HG03280 (cell line): ENCODE measurements around the gene PROSER3.
"Not testable (repeated sequence)": the region's sequence is repeated elsewhere in the genome, so short reads cannot be mapped to it uniquely, and the experiment has no call there.

Experiments
- ATAC-seq: cut with Tn5 transposase; IDR thresholded peaks from one replicate; pipeline ENCODE4 v1.9.1; 2021; ENCODE audit warnings: mild to moderate bottlenecking, moderate library complexity; ENCODE audit not compliant: unreplicated experiment

Gene PROSER3

DNA sequence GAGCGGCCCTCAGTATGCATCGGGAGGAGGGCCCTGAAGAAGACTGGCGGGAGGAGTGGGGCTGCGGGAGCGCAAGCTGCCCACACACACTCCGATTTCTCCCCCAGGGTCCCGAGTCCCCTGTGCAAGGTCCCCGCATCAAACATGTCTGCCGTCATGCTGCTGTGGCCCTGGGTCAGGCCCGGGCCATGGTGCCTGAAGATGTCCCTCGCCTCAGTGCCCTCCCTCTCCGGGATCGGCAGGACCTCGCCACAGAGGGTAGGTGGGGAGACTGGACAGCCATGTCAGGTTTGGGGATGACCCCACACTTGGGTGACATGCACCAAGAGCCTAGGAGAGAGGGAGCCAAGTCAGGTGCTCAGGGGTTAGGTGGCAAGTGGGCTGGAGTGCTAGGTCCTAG, 35.5 kb upstream of the PROSER3 start:
- no peak for ATAC-seq

DNA sequence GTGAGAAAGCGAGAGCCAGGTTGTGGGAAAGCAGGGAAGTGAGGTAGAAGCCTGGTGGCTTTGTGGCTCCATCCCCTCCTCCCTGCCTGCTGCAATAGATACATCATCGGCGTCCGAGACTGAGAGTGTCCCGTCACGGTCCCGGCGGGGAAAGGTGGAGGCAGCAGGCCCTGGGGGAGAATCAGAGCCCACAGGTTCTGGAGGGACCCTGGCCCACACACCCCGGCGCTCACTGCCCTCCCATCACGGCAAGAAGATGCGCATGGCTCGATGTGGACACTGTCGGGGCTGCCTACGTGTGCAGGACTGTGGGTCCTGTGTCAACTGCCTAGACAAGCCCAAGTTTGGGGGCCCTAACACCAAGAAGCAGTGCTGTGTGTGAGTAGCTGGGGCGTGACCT, 35.1 kb upstream of the PROSER3 start:
- ATAC-seq, result no peak

DNA sequence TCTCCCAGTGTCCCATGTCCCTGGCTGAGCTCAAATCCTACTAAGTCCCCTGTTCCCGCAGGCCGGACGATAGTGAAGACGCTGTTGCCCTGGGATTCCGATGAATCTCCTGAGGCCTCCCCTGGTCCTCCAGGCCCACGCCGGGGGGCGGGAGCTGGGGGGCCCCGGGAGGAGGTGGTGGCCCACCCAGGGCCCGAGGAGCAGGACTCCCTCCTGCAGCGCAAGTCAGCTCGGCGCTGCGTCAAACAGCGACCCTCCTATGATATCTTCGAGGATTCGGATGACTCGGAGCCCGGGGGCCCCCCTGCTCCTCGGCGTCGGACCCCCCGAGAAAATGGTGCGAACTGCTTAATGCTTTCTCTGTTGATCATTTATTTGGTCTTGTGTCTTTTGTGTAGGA, 34.3 kb upstream of the PROSER3 start:
- no peak for ATAC-seq

DNA sequence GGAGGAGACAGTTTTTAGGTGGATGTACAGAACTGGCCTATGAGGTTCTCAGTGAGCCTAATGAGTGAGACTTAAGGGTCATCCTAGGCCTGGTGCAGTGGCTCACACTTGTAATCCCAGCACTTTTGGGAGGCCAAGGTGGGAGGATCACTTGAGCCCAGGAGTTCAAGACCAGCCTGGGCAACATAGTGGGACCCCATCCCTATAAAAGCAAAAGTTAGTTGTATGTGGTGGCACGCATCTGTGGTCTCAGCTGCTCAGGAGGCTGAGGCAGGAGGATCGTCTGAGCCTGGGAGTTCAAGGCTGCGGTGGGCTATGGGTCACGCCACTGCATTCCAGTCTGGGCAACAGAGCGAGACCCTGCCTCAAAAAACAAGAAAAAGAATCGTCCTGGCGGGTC, 33.8 kb upstream of the PROSER3 start:
- ATAC-seq, result not testable (repeated sequence)

DNA sequence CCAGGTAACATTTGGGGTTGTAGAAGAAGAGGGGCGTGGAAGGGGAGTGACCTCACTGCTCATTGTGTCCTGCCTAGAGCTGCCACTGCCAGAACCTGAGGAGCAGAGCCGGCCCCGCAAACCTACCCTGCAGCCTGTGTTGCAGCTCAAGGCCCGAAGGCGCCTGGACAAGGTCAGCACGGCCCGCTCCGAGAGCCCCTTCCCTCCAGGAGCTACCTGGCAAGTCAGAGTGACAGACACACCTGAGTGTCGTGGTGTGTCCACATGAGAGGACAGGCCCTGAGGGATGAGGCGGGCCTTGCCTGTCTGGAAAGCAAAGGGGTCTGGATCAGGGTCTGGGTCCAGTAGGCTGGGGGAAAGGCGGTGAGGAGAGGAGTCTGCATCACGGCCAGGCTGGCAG, 33.4 kb upstream of the PROSER3 start:
- ATAC-seq, result no peak

DNA sequence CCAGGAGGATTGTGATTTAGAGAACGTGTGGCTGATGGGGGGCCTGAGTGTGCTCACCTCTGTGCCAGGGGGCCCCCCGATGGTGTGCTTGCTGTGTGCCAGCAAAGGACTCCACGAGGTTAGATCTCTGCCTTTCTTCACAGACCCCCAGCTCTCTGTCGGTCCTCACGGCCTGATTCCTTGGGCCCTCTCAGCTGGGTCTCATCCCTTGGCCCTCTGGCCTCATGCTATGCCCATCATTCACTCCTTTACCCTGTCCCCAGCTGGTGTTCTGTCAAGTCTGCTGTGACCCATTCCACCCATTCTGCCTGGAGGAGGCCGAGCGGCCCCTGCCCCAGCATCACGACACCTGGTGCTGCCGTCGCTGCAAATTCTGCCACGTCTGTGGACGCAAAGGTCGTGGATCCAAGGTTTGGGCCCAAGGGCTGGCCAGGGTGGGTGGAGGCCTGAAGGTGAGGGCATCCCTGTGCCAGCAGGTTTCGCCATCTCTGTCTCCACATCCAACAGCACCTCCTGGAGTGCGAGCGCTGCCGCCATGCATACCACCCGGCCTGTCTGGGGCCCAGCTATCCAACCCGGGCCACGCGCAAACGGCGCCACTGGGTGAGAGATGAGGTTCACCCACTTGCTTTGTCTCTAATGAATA, 32.6 kb upstream of the PROSER3 start:
- ATAC-seq, result no peak

DNA sequence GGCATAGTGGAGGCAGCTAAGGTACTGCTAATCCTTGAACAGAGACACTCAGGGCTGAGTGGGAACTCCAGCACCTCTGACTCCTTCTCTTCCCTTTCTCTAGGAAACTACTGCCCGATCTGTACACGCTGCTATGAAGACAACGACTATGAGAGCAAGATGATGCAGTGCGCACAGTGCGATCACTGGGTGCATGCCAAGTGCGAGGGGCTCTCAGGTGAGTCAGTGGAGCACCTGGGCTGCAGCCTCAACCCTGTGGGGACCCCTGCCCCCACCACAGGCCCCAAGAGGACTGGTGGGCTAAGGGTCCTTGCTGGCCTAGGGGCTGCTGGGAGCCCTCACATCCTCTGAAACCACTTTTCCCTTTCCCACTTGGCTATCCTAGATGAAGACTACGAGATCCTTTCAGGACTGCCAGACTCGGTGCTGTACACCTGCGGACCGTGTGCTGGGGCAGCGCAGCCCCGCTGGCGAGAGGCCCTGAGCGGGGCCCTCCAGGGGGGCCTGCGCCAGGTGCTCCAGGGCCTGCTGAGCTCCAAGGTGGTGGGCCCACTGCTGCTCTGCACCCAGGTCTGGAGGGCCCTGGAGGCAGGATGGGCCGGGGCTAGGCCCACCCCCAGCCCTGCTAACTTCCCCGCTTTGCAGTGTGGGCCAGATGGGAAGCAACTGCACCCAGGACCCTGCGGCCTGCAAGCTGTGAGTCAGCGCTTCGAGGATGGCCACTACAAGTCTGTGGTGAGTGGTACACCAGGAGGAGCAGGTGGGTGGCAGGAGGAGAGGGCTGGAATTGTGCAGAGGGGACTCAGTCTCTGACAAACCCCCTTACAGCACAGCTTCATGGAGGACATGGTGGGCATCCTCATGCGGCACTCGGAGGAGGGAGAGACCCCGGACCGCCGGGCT, 30.7 kb upstream of the PROSER3 start:
- no peak for ATAC-seq

DNA sequence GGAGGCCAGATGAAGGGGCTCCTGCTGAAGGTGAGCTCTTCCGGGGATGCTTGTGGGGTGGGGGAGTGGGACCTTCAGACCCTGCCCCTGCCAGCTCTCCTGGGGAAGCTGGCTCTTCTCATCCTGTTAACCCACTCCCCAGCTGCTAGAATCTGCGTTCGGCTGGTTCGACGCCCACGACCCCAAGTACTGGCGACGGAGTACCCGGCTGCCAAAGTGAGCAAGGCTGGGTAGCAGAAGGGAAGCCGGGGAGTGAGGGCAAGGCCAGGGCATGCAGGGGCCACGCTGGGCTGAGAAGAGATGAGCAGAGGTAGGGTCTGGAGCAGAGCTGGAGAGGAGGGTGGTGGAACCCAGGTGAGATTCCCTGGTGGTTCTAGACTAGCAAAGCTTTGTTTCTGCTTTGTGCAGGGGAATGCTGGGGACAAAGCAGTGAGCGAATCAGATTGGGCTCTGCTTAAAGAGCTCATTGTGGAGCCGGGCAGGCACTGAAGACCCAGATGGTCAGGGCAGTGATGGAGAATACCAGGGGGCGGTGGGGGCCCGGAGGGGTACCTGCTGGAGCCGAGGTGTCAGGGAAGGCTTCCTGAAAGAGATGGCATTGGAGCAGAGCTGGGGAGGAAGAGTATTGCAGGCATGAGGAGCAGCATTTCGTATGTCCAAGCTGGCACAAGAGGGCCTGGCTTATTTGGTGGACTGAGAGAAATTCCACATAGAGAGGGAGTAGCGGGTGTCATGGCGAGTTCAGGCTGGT, 29.8 kb upstream of the PROSER3 start:
- ATAC-seq, result no peak

DNA sequence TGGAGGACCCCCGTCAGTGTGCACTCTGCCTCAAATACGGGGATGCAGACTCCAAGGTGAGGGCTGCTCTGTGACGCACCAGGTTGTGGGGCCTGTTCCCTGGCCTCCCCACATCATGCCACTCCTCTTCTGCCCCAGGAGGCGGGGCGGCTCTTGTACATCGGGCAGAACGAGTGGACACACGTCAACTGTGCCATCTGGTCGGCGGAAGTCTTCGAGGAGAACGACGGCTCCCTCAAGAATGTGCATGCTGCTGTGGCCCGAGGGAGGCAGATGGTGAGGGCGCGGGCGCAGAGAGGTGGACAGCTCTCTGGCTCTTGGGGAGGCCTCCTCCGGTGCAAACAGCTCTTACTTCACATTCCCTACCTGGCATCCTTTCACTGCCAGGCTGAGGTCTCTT, 29.0 kb upstream of the PROSER3 start:
- ATAC-seq, result no peak

DNA sequence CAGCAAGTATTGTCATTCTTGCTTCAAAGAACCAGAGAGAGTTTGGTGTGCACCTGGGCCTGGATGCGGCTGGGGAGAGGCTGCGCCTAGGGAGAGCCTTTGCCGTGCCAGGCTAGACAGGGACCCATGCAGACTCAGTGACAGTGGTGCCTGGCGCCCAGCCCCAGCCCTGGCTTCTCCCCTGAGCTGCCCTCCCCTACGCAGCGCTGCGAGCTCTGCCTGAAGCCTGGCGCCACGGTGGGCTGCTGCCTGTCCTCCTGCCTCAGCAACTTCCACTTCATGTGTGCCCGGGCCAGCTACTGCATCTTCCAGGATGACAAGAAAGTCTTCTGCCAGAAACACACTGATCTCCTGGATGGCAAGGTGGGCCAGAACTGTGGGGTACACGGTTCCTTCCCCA, 28.2 kb upstream of the PROSER3 start:
- ATAC-seq, result no peak

DNA sequence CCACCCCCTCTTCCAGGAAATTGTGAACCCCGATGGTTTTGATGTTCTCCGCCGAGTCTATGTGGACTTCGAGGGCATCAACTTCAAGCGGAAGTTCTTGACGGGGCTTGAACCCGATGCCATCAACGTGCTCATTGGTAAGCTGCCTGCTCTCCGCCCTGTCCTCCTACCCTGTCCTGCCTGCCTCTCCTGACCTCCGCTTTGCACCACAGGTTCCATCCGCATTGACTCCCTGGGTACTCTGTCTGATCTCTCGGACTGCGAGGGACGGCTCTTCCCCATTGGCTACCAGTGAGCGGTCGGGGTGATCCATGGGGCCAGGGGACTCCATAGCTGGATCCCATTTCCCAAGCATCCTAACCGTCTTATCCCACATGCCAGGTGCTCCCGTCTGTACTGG, 27.6 kb upstream of the PROSER3 start:
- ATAC-seq, result no peak

DNA sequence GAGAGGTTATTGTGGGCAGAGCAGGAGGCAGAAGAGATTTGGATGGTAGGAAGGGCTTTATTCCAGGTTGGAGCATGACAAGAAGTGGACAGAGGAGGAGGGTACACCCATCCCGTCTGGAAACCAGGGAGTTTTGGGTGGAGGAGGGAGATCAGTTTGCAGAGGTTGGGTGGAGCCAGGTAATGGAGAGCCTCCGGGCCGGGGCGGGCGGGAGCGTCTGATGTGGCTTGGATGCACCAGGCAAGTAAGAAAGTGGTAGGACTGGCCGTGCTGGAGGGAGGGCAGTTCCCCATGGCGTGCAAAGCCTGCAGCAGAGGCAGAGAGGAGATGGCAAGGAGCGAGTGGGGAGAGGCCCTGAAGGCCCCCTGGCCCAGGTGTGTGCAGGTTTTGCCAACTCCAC, 26.6 kb upstream of the PROSER3 start:
- ATAC-seq, result no peak

DNA sequence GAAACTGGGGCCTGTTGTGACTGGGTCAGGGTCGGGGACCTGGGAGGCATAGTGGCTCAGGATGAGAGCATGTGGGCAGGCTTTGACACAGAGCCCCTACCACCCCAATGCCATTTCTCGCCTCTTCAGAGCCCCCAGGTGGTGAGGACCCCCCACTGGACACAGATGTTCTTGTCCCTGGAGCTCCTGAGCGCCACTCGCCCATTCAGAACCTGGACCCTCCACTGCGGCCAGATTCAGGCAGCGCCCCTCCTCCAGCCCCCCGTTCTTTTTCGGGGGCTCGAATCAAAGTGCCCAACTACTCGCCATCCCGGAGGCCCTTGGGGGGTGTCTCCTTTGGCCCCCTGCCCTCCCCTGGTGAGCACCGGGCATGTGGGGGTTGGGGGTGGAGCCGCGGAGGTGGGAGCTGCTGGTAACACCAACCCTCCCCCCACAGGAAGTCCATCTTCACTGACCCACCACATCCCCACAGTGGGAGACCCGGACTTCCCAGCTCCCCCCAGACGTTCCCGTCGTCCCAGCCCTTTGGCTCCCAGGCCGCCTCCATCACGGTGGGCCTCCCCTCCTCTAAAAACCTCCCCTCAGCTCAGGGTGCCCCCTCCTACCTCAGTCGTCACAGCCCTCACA, 26.1 kb upstream of the PROSER3 start:
- no peak for ATAC-seq

DNA sequence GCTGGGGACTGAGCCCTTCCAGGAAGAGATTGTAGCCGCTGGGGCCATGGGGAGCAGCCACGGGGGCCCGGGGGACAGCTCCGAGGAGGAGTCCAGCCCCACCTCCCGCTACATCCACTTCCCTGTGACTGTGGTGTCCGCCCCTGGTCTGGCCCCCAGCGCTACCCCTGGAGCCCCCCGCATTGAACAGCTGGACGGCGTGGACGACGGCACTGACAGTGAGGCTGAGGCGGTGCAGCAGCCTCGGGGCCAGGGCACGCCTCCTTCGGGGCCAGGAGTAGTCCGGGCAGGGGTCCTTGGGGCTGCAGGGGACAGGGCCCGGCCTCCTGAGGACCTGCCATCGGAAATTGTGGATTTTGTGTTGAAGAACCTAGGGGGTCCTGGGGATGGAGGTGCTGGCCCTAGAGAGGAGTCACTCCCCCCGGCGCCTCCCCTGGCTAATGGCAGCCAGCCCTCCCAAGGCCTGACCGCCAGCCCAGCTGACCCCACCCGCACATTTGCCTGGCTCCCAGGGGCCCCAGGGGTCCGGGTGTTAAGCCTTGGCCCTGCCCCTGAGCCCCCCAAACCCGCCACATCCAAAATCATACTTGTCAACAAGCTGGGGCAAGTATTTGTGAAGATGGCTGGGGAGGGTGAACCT, 25.3 kb upstream of the PROSER3 start:
- no peak for ATAC-seq

DNA sequence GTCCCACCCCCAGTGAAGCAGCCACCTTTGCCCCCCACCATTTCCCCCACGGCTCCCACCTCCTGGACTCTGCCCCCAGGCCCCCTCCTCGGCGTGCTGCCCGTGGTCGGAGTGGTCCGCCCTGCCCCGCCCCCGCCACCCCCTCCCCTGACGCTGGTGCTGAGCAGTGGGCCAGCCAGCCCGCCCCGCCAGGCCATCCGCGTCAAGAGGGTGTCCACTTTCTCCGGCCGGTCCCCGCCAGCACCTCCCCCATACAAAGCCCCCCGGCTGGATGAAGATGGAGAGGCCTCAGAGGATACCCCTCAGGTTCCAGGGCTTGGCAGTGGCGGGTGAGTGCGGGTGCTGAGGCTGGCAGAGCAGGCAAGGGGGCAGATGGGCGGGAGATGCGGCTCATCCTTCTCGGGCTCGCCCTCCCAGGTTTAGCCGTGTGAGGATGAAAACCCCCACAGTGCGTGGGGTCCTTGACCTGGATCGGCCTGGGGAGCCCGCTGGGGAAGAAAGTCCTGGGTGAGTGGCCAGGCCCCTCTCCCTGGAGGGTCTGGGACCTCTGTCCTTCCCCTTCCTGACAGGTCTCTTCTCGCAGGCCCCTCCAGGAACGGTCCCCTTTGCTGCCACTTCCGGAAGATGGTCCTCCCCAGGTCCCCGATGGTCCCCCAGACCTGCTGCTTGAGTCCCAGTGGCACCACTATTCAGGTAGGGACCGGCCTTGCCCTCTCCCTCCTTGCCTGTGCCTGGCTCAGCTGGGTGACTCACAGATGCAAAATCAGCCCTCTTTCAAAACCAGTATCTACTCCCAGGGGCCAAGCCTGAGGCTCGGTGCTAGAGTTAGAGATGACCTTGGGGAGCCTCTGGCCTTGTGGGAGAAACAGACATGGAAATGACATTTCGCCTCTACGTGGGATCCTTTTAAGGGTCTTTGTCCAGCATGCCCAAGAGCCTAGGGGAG, 24.5 kb upstream of the PROSER3 start:
- no peak for ATAC-seq

DNA sequence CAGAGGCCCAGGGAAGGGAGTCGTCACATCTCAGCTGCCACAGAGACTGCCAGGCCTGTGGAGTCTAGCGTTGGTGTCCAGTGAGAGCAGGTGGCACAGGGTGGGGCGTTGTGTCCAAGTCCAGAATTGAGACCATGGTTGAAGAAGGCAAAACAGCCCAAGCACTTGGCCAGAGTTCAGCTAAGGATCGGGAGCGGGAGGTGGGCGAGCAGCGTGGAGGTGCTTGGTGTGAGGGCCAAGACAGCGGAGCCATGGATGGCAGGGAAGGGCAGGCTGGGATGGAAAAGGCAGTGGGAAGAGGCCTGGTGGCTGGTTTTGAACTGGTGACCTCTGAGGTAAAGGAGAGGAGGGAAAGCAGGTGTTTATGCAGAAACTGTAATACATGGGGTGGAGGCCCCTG, 23.7 kb upstream of the PROSER3 start:
- no peak for ATAC-seq

DNA sequence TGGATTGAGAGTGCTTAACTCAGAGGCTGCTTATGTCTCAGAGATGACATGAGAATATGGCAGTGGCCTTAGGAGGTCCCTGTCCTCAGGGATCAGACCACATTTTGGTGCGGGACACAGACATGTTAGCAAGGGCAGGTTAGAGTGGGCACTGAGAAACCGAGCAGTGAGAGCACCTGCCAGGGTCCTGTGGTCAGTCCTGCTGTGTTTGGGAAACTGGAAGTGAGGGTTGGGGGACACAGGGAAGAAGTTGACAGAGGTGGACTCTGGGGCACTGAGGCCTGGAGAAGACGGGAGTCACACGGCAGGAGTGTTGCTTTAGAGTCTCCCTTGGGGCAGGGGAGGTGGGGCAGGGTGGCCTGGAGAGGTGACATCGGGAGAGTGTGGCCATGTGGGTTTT, 23.1 kb upstream of the PROSER3 start:
- no peak for ATAC-seq

DNA sequence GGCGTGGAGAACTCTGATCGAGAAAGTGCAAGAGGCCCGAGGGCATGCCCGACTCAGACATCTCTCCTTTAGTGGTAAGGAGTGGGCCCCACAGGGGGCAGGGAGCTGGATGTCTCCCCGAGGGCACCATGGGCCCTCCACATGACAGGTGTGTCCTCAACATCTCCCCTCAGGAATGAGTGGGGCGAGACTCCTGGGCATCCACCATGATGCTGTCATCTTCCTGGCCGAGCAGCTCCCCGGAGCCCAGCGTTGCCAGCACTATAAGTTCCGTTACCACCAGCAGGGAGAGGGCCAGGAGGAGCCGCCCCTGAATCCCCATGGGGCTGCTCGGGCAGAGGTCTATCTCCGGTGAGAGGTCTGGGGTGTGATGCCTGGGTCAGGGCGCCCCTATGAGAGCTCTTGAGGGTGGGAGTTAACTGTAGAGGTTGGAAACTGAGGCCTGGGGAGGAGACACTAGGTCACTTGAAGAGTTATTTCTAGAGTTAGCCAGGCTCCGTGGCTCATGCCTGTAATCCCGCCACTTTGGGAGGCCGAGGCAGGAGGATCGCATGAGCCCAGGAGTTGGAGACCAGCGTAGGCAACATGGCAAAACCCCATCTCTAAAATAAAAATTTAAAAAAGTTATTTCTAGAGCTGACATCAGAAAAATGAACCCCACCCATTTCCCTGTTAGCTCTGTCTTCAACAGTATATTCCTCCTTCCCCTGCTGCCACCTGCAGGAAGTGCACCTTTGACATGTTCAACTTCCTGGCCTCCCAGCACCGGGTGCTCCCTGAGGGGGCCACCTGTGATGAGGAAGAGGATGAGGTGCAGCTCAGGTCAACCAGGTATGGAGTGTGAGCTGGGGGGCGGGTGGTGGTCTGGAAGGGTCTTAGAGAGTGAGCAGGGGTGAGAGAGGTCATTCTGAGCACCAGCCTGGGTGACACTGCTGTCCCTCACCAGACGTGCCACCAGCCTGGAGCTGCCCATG, 20.8 kb upstream of the PROSER3 start:
- no peak for ATAC-seq
